ENCODE measurements around the gene WNT10A.
"Not testable (repeated sequence)": the region's sequence is repeated elsewhere in the genome, so short reads cannot be mapped to it uniquely, and the experiment has no call there.

WNT10A gene

GRCh38 chr2:218895326-218895725 lies 14.7 kb downstream of the WNT10A start:
- no peak for DNase-seq

- DNase-seq = no peak
Observed at GRCh38 chr2:218895759-218896500, 15.3 kb downstream of the WNT10A start.

- peak; percentile 92 for DNase-seq
Observed at GRCh38 chr2:218896501-218897393, 16.1 kb downstream of the WNT10A start.

- no peak for DNase-seq
Observed at GRCh38 chr2:218897394-218898108, 16.9 kb downstream of the WNT10A start.

- DNase-seq = peak; percentile 73
Observed at GRCh38 chr2:218898109-218898878, 17.6 kb downstream of the WNT10A start.

GRCh38 chr2:218899147-218899546 lies 18.5 kb downstream of the WNT10A start:
- DNase-seq = no peak

GRCh38 chr2:218902427-218902826 lies 21.8 kb downstream of the WNT10A start:
- no peak for DNase-seq

- no peak for DNase-seq
Observed at GRCh38 chr2:218904176-218904575, 23.5 kb downstream of the WNT10A start.

GRCh38 chr2:218908721-218909619 lies 28.3 kb downstream of the WNT10A start:
- DNase-seq = peak; percentile 90

GRCh38 chr2:218910741-218911140 lies 30.1 kb downstream of the WNT10A start:
- DNase-seq = no peak

GRCh38 chr2:218920504-218920903 lies 39.9 kb downstream of the WNT10A start:
- DNase-seq = no peak

GRCh38 chr2:218924757-218925156 lies 44.1 kb downstream of the WNT10A start:
- no peak for DNase-seq

GRCh38 chr2:218925434-218925833 lies 44.8 kb downstream of the WNT10A start:
- DNase-seq = no peak

- DNase-seq = no peak
Observed at GRCh38 chr2:218927422-218927821, 46.8 kb downstream of the WNT10A start.

GRCh38 chr2:218927876-218928275 lies 47.2 kb downstream of the WNT10A start:
- no peak for DNase-seq

- DNase-seq = not testable (repeated sequence)
Observed at GRCh38 chr2:218930488-218930887, 49.8 kb downstream of the WNT10A start.

GRCh38 chr2:218931751-218932150 lies 51.1 kb downstream of the WNT10A start:
- not testable (repeated sequence) for DNase-seq
